Left lung (tissue), 10 donors: ENCODE measurements around the gene AKR1E2. TPM values are rescaled to one million over a fixed set of nuclear protein-coding genes. Genes with fewer than 3 reads are reported as not detected.
"Not testable (repeated sequence)": the region's sequence is repeated elsewhere in the genome, so short reads cannot be mapped to it uniquely, and the experiment has no call there.

Experiments
- ATAC-seq: fragments of 200-7000 bp; cut with Tn5 transposase; one replicate; pipeline ENCODE4 v1.9.1; 2020; ENCODE audit warnings: moderate library complexity
- DNase-seq, 4 donors: peaks; one replicate each; pipeline ENCODE4 v3.0.0-alpha.2; 2013 to 2020
- H3K27ac ChIP-seq, 2 donors: fragments of 200-600 bp; sonication (generic) in 1 of 2; one replicate each; pipeline versions ENCODE4 v1.5.0 to v1.8.0; 2020 to 2021
- H3K27me3 ChIP-seq, 2 donors: fragments of 200-600 bp; sonication (generic) in 1 of 2; one replicate each; pipeline versions ENCODE4 v1.5.0 to v1.8.0; 2020 to 2021
- H3K36me3 ChIP-seq, 2 donors: fragments of 200-600 bp; sonication (generic) in 1 of 2; one replicate each; pipeline versions ENCODE4 v1.5.0 to v1.8.0; 2020 to 2021
- H3K4me1 ChIP-seq, 2 donors: fragments of 200-600 bp; one replicate each; pipeline ENCODE4 v1.8.0; 2021
- H3K4me3 ChIP-seq, 2 donors: fragments of 200-600 bp; sonication (generic) in 1 of 2; one replicate each; pipeline versions ENCODE4 v1.5.0 to v1.8.0; 2020 to 2021; ENCODE audit warnings: mild to moderate bottlenecking in 1 of 2
- H3K9me3 ChIP-seq, 2 donors: fragments of 200-600 bp; sonication (generic) in 1 of 2; one replicate each; pipeline versions ENCODE4 v1.5.0 to v1.8.0; 2020 to 2021
- CTCF ChIP-seq, 2 donors: fragments of 200-600 bp; sonication (generic) in 1 of 2; IDR thresholded peaks; one replicate each; pipeline versions ENCODE4 v1.5.0 to v1.8.0; 2021; ENCODE audit warnings: antibody characterized with exemption in 2 of 2
- intact Hi-C, 2 donors: fragments of 100-400 bp; cut with DNase I; formaldehyde crosslinking; loops; one replicate each; pipeline versions ENCODE4 v1.11.2 to v1.14.2; 2022
- polyA plus RNA-seq, 6 donors: library from polyadenylated mRNA; unstranded; fragments of 120-200 nt; gene quantifications; one replicate each; pipeline ENCODE4 v1.2.1, GENCODE V29; 2013; ENCODE audit not compliant: insufficient read length in 6 of 6
- total RNA-seq, 2 donors: library from RNA; stranded (reverse); fragmentation: NEBNext Ultra II Directional; extraction: Animal tissue kit (Norgen Biotek cat#: 25700); gene quantifications; one replicate each; pipeline ENCODE4 v1.2.1, GENCODE V29; 2021
- donor health status: DM: no; HTN: yes; CAD: no.
- donor health status: DM: no; HTN: no; CAD: no.

Gene AKR1E2
- total and polyA plus RNA-seq, 8 donors: 4.8 to 13.1 (median 9.0) TPM

- Histone ChIP-seq H3K27me3 (no peaks in the 10 kb centered on the region), H3K36me3 (no peaks in the 10 kb centered on the region), H3K4me1 (peaks cover 0 to 14% of the 10 kb centered on the region in 2 donors), H3K9me3 (no peaks in the 10 kb centered on the region), H3K27ac (no peak overlapping the region), H3K4me3 (no peak overlapping the region)
- intact Hi-C loops: no loop called here
- DNase-seq (no peak), ATAC-seq (no peak)
- no peak for TF ChIP-seq CTCF (IDR thresholded peaks at IDR 0.05)
Measured at GRCh38 chr10:4812046-4812445, 14.0 kb upstream of the AKR1E2 start.

GRCh38 chr10:4813023-4813422, 13.0 kb upstream of the AKR1E2 start:
- Histone ChIP-seq H3K9me3 (no peaks in the 10 kb centered on the region), H3K36me3 (no peaks in the 10 kb centered on the region), H3K27ac (no peak overlapping the region), H3K27me3 (no peaks in the 10 kb centered on the region), H3K4me1 (peaks cover 0 to 14% of the 10 kb centered on the region in 2 donors), H3K4me3 (no peak overlapping the region)
- no peak for TF ChIP-seq CTCF (IDR thresholded peaks at IDR 0.05)
- ATAC-seq (peak; percentile 13), DNase-seq (no peak)
- intact Hi-C loops: no loop called here

GRCh38 chr10:4813496-4813895, 12.5 kb upstream of the AKR1E2 start:
- no peak overlapping the region for H3K27ac ChIP-seq
- intact Hi-C loops: no loop called here
- no peaks in the 10 kb centered on the region for H3K27me3 ChIP-seq
- no peak for ATAC-seq
- no peak for TF ChIP-seq CTCF (IDR thresholded peaks at IDR 0.05)
- H3K36me3 ChIP-seq: no peaks in the 10 kb centered on the region
- H3K4me1 ChIP-seq: peaks cover 0 to 14% of the 10 kb centered on the region in 2 donors
- no peak overlapping the region for H3K4me3 ChIP-seq
- no peak for DNase-seq
- H3K9me3 ChIP-seq: no peaks in the 10 kb centered on the region

- ATAC-seq, intact Hi-C loops, H3K4me3 ChIP-seq, H3K27ac ChIP-seq, H3K27me3 ChIP-seq, DNase-seq, H3K9me3 ChIP-seq, H3K36me3 ChIP-seq: not testable (repeated sequence)
- peaks cover 0 to 14% of the 10 kb centered on the region in 2 donors for H3K4me1 ChIP-seq
- peak; percentile 38 to 77 for TF ChIP-seq CTCF (IDR thresholded peaks at IDR 0.05)
Measured at GRCh38 chr10:4815646-4816180, 10.3 kb upstream of the AKR1E2 start.

- no peaks in the 10 kb centered on the region for H3K36me3 ChIP-seq
- H3K27ac ChIP-seq: no peak overlapping the region
- peaks cover 0 to 14% of the 10 kb centered on the region in 2 donors for H3K4me1 ChIP-seq
- ATAC-seq: no peak
- no peak for DNase-seq
- no peaks in the 10 kb centered on the region for H3K27me3 ChIP-seq
- H3K4me3 ChIP-seq: no peak overlapping the region
- intact Hi-C loops: no loop called here
- no peak for TF ChIP-seq CTCF (IDR thresholded peaks at IDR 0.05)
- H3K9me3 ChIP-seq: no peaks in the 10 kb centered on the region
Measured at GRCh38 chr10:4816966-4817365, 9.0 kb upstream of the AKR1E2 start.
